SK-N-SH (cell line): Measurements from ENCODE around the gene PAM.

Experiments
- CTCF ChIP-seq: fragments of 200-600 bp; sonication (generic); IDR thresholded peaks from 2 replicates; pipeline ENCODE4 v1.6.1; 2017; ENCODE audit warnings: antibody characterized with exemption, mild to moderate bottlenecking, moderate library complexity
- FOXM1 ChIP-seq: IDR thresholded peaks from 2 replicates; pipeline ENCODE4 v1.4.0; 2012; ENCODE audit warnings: low read depth, mild to moderate bottlenecking
- JUND ChIP-seq: IDR thresholded peaks from 2 replicates; pipeline ENCODE4 v1.4.0; 2012
- TF ChIP-seq, protein P1 (sequence below): fragments of 150-350 bp; IDR thresholded peaks from 2 replicates; pipeline ENCODE4 v1.6.1; 2017; ENCODE audit warnings: antibody characterized with exemption, low read length, low read depth, borderline replicate concordance

DNA sequence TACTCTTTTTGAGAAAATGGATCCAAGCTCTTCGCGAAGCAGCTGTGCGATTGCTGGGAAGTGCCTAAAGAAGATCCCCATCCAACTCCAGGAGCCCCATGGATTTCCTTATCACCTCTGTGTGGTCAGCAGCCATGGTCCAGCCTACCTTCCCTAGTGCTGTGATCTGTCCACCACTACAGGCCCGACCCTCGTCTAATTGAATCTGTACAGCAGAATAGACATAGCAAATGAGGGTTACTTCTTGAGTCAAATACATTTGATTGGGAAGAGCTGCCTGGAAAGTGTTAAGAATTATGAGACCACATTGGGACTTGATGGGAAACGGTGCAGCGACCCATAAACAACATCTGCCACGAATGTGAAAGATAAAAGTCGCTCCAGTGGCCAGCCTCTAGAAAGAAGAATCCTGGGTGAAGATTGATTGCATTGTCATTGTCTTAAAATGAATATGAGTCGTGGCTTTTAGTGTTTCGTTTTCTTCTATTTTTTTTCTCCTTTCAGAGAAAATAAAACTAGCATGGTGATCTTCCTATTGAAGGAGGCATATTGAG, 118.4 kb downstream of the PAM start:
- TF ChIP-seq CTCF (no peak), JUND (no peak), FOXM1 (no peak)
- TF ChIP-seq, protein P1, sequence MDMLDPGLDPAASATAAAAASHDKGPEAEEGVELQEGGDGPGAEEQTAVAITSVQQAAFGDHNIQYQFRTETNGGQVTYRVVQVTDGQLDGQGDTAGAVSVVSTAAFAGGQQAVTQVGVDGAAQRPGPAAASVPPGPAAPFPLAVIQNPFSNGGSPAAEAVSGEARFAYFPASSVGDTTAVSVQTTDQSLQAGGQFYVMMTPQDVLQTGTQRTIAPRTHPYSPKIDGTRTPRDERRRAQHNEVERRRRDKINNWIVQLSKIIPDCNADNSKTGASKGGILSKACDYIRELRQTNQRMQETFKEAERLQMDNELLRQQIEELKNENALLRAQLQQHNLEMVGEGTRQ, result no peak
